Stimulated activated CD8-positive, alpha-beta memory T cell treated with anti-CD3 and anti-CD28 coated beads, Interleukin-2, amount 100 ng/mL, for 1 hour (primary cell): ENCODE measurements around the gene RBBP4.
"Not testable (repeated sequence)": the region's sequence is repeated elsewhere in the genome, so short reads cannot be mapped to it uniquely, and the experiment has no call there.

ENCODE experiments used
- DNase-seq, 2 donors: peaks; one replicate each; pipeline ENCODE4 v3.0.0-alpha.2; 2020; ENCODE audit warnings: low read depth in 2 of 2

RBBP4 gene

GRCh38 chr1:32639489-32640075 is 11.4 kb upstream of the RBBP4 start:
- DNase-seq, result no peak

- not testable (repeated sequence) for DNase-seq
These were observed 8.6 kb upstream of the RBBP4 start for GRCh38 chr1:32642292-32642827.

- no peak for DNase-seq
These were observed 6.6 kb upstream of the RBBP4 start for GRCh38 chr1:32644426-32644825.

GRCh38 chr1:32647308-32648134 is 3.5 kb upstream of the RBBP4 start:
- no peak for DNase-seq

GRCh38 chr1:32650248-32650751 is 708 bp upstream of the RBBP4 start, which contains the start of gene ZBTB8OS:
ZBTB8OS (minus strand) TSS chr1:32650550; CDS start chr1:32650529, 21 bp downstream.
- DNase-seq, result peak; percentile 63 to 76

GRCh38 chr1:32651461-32652073 is 559 bp downstream of the RBBP4 start:
- DNase-seq, result no peak

GRCh38 chr1:32652244-32652962 is 1.4 kb downstream of the RBBP4 start:
- DNase-seq, result no peak

GRCh38 chr1:32659581-32659980 is 8.6 kb downstream of the RBBP4 start:
- DNase-seq, result no peak

GRCh38 chr1:32665915-32666314 is 14.9 kb downstream of the RBBP4 start:
- DNase-seq, result no peak

GRCh38 chr1:32666901-32667566 is 16.0 kb downstream of the RBBP4 start:
- DNase-seq, result no peak

- not testable (repeated sequence) for DNase-seq
These were observed 17.7 kb downstream of the RBBP4 start for GRCh38 chr1:32668716-32669115.

GRCh38 chr1:32676945-32677344 is 25.9 kb downstream of the RBBP4 start:
- no peak for DNase-seq

GRCh38 chr1:32679993-32680392 is 29.0 kb downstream of the RBBP4 start:
- not testable (repeated sequence) for DNase-seq

GRCh38 chr1:32680642-32681041 is 29.6 kb downstream of the RBBP4 start:
- DNase-seq, result no peak

GRCh38 chr1:32681509-32681908 is 30.5 kb downstream of the RBBP4 start:
- DNase-seq, result no peak

- DNase-seq, result no peak
These were observed 31.0 kb downstream of the RBBP4 start for GRCh38 chr1:32681999-32682398.

GRCh38 chr1:32683397-32683796 is 32.4 kb downstream of the RBBP4 start:
- no peak for DNase-seq

- no peak for DNase-seq
These were observed 33.3 kb downstream of the RBBP4 start for GRCh38 chr1:32684167-32684811.

- no peak for DNase-seq
These were observed 34.5 kb downstream of the RBBP4 start for GRCh38 chr1:32685498-32685897.

- DNase-seq, result no peak
These were observed 35.4 kb downstream of the RBBP4 start for GRCh38 chr1:32686387-32686786.
